Activated CD4-positive, alpha-beta T cell treated with anti-CD3 and anti-CD28 coated beads for 24 hours (primary cell): ENCODE data around the gene SORCS2.

Source experiments
- DNase-seq, 2 donors: peaks; one replicate each; pipeline ENCODE4 v3.0.0-alpha.2; 2020; ENCODE audit warnings: low read depth in 2 of 2

Gene SORCS2

DNA sequence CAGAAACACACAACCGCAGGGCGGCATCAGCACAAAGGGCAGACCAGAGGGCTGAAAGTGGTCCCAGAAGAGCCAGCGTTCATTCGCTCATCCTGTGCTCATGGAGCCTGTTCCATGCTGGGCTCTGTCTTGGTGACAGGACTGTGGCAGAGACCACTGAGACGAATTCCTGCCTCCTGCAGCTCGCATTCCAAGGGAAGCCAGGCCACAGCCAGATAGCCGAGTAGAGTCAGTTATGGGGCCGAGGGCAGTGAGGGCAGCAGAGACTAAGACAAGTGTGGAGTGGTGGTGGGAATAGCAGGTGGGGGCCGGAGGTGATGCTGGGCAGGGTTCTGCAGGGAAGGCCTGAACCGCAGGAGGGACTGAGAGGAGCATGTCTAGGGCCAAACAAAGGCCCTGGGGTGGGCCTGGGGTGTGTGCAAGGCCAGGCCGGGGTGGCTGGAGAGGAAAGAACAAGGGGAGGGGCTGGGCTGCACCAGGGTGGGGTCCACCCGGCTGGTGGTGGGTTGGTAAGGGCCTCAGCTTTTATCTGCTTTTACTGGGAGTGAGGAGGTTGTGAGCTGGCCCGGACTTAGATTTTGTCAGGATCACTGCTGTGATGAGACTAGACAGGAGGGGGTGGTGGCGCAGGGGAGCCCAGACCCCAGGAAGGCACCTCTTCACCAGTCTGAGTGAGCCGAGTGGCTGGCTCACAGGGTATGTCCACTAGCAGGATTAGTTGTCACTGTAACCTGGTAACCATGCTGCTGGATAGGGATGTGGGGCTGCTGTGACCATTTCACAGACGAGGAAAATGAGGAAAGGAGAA, 236.1 kb downstream of the SORCS2 start:
- DNase-seq, result no peak

DNA sequence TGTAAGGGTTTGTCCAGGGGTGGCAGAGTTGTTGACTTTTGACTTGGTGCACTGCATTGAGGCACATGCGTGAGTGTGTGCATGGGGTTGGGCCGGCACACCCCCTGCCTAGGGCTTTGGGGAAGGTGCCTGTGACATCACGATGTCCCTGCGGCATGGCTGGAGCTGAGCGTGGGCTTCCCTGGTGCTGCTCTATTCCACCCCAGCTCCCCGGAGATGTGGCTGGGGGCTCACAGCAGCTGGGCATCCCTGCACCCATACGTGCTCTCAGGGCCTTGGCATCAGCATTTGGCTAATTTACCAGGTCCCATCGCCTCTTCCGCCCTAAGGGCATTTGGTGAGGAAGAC, 236.7 kb downstream of the SORCS2 start:
- no peak for DNase-seq

DNA sequence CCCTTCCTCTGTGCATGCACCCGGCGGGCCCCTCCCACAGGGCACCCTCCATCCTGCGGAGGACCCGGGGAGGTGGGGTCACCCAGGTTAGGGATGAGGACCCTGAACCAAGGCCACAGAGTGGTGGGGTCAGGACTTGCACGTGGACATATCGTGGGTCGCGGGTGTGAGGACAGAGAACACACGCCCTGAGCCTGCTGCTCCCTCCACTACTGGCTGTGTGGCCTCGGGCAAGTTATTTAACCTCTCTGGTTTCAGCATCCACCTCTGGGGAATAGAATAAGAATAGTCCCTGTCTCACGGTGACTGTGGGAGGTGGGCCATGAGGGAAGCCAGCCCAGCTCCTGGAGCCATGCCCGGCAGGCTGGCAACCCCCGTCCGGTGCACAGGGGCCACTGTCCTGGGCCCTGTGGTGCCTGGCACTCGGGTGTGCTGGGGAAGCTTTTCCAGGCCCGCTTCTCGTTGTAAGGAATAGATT, 237.3 kb downstream of the SORCS2 start:
- no peak for DNase-seq

DNA sequence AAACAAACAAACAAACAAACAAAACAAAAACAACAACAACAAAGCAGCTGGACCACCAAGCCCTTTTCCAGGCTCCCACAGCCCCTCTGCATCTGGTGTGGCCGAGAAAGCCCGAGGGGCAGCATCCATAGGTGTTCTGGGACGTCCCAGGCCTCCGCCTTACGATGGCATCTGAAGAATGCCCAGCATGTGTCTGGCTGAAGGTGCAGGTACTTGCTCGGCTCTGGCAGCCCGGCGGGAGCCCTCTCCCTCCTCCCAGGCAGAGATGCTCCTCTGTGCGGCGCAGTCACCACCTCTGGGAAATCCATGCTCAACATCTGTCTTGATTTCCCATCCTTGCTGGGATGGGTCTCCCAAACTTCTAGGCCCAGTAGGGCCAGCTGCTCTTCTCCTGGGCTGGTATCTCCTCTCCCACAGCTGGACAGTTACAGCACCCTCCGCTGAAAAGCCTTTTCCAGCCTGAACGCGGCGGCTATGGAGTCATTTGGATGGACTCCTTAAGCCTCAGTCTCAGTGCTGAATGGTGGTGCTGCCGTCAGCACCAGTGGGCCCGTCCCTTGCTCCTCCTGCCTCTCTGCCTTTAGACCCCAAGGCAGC, 238.1 kb downstream of the SORCS2 start:
- DNase-seq, result no peak

DNA sequence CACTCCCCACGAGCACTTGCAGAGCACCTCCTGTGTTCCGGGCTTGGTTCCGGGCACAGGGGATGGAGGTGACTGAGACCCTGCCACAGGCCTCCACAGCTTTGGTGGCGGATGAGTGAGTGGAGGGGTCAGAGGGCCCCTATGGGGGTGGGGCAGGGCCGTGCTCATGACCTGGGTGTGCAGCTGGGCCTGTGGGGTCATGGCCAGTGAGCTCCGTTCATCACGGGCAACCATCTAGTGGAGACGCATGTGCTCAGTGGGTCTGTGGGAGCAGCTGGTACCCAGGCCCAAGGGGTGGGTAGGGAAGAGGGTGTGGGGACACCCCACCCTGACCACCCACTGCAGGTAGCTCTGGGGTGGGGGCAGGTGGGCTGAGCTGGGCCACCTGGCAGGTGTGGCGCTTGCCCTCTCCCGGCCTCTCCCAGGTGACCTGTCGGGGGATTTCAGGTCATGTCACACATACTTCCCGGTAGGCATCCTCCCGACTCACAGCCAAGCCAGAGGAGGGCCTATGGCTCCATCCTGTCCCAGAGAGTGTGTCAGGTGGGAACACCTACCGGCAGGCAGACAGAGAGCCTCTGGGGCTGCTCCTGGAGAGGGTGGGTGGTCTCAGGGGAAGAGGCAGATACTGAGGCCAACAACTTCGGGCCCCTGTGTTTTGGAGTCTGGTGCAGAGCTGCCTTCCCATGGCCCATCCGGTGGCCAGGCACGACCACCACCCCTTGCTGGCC, 238.8 kb downstream of the SORCS2 start:
- DNase-seq, result no peak

DNA sequence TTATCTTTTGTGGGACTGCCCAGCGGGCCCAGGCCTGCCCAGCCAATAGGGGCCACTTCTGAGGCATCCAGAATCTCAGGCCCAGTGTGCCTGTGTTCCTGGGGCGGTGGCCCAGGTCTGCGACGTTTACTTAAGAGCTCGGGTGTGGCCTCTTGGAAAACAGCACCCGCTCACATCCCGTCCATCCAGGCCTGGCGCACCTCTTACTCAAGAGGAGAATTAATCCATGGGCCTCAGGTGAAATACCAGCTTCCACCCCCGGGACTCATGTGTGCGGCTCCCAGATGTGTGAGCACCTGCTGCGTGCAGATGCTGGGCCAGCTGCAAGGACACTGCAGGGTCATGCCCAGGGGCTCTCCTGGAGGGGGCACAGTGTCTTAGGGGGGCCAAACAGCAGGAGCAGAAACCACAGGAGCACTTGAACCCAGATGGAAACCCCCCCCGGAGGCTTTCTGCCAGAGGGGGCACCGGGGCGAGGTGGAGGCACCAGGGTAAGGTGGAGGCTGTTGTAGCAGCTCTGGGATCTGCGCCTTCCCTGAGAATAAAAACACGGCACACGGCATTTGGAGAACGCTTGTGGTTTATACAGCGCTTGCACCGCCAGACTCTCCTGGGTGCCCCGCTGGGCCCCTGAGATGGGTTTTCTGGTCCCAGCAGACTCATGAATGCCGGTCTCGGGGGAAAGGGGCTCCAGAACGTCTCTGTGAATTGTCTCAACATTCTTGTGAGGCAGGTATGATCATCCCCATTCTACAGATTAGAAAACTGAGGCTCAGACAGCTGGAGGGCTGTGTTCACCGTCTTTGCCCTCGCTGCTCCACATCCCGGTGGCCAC, 239.6 kb downstream of the SORCS2 start:
- DNase-seq, result no peak

DNA sequence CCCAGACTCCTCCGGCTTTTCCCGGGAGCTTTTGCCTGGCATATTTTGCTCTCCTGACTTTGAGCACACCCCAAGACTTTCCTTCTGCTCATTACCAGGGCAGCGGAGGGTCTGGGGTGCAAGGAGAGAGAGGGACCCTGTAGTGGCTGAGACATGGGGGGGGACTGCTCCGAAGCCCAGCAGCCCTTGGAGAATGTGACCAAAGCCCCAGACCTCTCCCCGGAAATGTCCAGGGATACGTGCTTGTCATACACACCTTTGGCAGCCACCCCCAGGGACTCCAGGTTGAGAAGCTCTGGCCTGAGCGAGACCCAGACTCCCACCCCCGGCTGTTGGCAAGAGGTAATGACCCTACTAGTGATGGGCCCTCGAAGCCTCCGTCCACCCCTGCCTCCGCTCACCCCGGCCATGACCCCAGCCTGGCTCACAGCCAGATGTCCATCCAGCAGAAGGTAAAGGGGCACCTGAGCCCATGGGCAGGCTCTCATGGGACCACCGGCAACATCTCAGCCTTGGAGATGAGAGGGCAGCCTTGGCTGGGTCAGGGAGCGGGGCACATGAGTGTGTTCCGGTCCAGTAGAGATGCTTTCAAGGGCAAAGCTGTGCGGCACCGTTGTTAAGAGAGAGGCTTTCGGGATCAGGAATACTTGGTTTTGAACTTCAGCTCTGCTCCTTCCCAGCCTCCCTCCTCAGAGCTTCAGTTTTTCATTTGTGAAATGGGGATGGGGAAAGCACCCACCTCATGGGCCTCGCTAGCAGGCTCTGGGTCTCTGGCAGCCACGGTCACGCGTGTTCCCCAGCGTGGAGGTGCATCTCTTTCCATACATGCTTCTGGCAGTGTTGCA, 240.4 kb downstream of the SORCS2 start:
- DNase-seq, result no peak

DNA sequence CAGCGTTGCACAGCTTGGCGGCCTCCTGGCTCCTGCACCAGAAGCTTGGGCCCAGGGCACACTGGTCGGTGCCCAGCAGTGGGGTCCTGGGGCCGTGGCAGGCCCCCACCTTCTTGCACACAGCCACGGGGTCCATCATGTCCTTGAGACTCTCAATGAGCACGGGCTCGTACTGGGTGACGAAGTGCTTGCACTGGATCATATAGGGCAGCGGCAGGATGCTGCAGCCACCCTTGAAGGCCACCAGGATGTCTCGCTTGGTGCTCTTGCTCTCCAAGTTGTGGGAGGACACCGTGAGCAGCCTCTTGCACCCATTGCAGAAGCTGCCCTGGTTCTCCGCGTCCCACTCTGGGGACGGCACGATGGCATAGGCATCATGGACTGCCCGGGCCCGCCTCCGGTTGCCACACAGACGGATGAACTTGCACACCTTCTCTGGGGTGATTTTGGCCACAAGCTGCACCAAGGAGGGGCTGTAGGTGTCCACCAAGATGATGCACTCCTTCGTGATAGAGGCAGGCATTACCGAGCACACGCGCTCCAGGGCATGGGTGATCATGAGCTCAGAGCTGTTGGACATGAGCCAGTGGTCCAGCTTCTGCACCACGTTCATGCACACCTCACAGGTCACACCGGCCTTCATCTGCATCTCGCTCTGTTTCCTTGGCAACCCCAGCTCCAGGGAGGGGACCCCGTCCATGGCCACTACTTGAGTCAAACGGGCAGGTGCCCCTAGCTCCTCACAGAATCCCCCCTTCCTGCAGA, 241.2 kb downstream of the SORCS2 start:
- DNase-seq, result no peak

DNA sequence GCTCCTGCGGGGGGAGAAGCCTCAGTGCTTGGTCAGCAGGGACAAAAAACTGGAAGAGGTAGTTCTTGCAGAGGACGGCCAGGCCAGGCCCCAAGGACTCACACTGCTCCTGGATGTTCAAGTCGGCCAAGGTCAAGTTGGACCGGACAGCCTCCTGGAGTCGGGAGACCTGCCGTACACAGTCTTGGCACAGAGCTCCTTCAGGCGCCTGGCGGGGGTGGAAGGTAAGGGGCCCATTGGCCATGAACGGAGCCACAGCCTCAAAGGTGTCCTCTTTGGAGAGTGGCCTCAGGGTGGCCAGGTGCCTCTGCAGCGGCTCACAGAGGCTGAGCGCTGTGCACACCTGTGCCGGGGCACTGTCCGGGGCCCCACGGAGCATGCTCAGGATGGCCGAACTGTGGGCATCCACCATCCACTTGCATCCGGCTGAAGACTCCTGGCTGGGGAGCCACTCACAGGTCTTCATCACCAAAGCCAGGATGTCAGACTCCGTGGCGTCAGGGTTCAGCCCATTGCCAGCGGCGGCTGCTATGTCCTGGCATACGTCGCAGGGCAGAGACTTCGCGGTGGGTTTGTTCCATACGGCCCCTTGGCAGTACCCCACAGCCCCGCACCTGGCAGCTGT, 241.9 kb downstream of the SORCS2 start:
- DNase-seq, result no peak

DNA sequence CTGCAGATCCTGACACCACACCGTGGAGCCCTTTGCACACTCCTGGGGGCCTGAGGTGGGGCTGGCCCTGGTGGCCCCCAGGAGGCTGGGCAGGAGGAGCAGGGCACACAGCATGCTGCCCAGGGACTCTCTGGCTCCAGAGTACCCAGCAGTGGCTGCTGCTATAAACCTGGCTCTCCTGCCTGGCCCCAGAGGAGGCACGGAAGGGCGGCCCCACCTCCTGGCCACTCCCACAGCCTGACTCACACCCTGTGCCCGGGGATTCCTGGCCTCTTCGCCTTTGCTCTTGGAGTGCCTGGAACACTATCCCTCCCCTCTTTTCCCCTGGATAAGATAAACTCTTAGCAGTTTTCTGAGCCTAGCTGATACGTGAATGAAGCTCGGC, 242.4 kb downstream of the SORCS2 start, which contains the start of gene PSAPL1:
Gene PSAPL1, minus strand, starts transcription at position 165 of the 385 bp plus-strand sequence. Its CDS starts 51 bp downstream, at position 114.
- no peak for DNase-seq

DNA sequence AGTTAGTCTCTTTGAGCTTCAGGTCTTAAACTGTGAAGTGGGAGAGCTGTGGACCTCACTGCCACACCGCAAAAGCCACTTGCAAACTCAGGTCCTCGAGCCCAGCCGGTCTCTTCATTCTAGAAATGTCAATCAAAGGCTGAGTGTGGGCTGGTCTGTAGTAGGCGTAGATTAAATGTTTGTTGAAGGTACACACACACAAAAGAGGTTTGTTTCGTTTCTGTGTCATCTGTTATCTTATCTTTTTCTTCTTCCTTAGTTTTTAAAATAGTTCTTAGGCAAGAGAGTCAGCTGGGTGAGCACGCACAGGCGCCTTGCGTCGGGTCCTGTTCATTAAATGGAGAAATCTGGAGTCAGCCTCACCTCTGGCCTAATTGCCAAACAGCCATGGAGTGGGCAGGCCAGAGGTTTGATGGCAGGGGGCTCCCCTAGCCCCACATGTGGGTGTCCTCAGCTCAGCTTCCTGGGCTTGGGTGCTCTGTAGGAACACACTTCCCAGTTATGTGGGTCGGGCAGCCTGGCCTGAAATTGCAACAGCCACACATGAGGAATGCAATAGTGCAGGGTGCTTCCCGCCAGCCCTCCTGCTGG, 243.2 kb downstream of the SORCS2 start:
- DNase-seq, result no peak

DNA sequence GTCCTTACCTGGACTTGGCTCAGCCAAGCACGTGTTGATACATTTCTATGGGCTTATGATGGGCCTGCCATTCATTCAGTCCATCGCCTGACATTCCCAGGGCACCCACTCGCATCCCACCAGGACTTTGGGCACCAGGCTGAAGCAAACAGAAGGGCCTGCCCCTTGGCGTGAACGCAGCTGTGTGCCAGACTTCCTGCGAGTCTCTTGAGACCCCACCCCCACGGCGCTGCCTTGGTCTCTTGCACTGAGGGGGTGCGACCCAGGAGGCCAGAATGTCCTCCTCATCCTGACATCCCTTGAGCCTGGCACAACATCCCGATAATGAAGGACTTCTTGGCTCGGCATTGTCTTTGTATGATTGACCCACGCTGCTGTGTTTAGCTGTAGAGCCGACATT, 243.9 kb downstream of the SORCS2 start:
- no peak for DNase-seq

DNA sequence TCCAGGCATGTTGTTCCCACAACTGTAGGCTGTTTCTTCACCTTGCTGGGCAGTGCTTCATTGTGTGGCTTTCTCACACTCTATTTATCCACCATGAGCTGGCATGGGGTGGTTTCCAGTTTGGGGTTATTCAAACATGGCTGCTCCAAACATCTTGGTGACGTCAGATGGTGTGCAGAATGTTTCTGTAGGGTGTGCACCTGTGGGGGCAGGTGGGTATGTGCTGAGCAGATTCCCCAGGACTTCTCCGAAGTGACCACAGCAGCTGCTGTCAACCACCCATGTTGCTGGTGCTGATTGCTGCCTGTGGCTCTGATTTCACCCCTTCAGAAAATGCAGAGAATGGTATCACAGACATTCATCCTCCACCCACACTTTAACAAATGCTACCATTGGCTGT, 247.4 kb downstream of the SORCS2 start:
- DNase-seq, result no peak

DNA sequence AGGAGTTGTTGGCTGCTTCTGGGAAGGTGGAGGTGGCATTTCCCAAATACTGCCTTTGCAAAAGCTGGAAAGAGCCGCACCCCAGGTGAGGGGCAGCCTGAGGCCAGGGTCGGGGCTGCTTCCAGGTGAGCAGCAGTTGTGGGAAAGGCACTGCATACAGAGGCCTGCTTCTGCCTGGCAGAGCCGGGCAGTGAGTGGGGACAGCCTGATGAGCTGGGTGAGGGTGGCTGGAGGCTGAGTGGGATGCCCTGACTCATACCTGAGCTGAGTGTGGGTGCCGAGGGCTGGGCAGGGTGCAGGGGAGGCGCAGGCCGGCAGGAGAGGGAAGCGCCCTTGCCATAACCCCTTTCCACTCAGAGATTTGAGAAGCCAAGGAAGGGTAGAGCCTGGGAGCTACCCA, 248.9 kb downstream of the SORCS2 start:
- no peak for DNase-seq

DNA sequence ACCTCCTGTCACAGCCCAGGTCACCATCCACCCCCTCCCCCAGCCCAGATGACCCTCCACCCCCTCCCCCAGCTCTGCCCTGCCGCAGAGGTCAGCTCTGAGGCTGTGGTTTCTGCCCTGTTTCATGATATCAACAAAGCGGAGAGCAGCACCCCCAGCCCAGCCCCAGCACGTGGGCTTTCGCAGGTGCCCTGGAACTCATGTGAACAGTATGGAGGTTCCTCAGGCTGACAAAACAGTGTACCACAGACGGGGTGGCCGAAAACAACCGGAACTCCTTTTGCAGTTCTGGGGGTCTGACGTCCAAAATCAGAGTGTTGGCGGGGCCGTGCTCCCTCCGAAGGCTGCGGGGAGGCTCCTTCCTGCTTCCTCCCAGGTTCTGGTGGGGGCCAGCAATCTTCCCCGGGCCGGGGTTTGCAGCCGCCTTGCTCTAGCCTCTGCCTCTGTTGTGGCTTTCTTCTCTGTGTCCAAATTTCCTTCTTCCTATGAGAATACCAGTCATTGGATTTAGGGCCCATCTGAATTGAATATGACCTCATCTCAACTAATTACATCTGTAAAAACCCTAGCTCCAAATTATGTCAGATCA, 250.3 kb downstream of the SORCS2 start:
- DNase-seq, result no peak

DNA sequence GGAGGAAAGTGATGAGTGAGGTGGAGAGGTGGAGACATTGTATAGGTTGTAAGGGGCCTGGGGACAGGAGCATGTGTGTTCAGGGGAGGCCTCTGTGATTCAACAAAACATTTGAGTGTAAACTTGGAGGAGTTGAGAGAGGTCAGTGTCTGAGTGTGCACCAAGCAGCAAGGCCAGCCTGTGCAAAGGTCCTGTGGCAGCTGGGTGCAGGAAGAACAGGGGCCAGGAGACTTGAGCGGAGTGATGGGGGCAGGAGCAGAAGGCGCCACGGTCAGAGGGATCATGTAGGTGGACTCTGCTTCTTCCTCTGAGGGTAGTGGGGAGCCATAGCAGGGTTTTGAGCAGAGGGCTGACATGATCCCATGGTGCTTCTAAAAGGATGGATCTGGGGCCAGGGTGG, 252.0 kb downstream of the SORCS2 start:
- DNase-seq, result no peak

DNA sequence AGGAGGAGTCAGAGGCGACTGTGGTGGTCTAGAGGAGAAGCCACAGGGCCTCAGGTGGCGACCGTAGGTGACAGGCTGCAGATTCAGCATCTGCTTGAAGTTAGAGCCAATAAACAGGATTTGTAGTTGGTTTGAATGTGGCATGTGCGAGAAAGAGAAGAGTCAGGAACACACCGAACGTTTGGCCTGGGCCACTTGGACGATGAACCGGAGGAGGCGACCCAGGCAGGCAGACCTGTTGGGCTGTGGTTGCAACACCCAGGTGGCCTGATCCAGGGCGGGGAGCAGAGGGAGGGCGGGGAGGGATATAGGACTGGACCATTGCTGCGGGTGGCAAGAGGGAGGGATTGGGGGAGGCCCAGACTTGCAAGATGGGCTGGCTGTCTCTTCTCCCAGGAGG, 252.4 kb downstream of the SORCS2 start:
- no peak for DNase-seq

DNA sequence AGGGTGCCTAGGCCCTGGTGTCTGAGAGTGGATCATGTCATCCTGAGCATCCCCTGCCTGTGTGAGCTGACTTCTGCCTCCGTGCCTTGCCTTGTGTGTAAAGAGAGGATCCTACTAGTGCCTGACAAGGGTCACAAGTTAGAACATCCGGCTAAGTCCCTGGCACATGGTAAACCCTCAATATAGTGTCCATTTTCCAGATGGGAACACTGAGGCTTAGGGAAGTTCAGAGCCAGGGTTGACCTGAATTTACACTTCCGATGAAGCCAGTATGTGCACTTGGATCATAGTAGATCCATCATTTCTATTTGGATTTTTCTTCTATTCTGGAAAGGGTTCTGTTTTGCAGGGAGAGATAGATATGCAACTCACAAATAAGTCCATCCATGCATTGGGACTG, 254.9 kb downstream of the SORCS2 start:
- DNase-seq, result no peak

DNA sequence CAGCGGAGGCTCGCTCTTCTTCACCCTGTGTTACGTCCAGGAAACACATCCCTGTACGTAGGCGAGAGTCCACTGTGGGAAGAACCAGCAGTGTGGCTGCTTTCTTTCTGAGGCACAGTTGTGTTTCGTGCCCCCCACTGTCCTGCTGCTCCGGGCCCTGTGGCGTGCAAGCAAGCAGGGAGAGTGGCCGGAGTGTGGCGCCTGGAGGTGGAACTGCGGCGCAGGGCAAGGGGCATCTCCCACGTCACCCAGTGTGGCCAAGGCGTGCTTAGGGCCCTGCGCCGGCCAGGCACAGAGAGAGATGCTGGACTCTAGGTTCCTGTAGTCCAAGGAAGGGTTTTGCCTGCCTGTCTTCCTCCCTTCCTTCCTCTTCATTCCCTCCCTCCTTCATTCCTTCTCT, 255.7 kb downstream of the SORCS2 start:
- no peak for DNase-seq
